H1 (cell line): Measurements from ENCODE around the gene RUSC2. TPM values are rescaled to one million over a fixed set of nuclear protein-coding genes. Genes with fewer than 3 reads are reported as not detected.

Source experiments
- CTCF ChIA-PET: fragments of 300-600 bp; sonication (Branson Sonifier 250); formaldehyde crosslinking; loops from one replicate; lab custom pipeline; 2021; ENCODE audit not compliant: partially characterized antibody; lab: Charles Lee
- POLR2A ChIA-PET: fragments of 300-600 bp; sonication (Branson Sonifier 250); formaldehyde crosslinking; loops from one replicate; lab custom pipeline; 2021; ENCODE audit warnings: inconsistent platforms; ENCODE audit not compliant: partially characterized antibody; lab: Charles Lee
- DNase-seq, 2 experiments: peaks; one replicate each; pipeline versions ENCODE4 v3.0.0 to v3.0.0-alpha.2; 2010 to 2022; ENCODE audit warnings: low spot score in 2 of 2, low read depth in 1 of 2, mixed read lengths in 1 of 2
- FAIRE-seq: peaks from 2 replicates; lab custom pipeline; 2011; peaks lifted over from hg19 to GRCh38; lab: Jason Lieb, UNC
- H2AFZ ChIP-seq: 2 replicates; pipeline ENCODE4 v1.8.1; 2012; ENCODE audit warnings: low read length, inconsistent platforms
- H2AK5ac ChIP-seq: 2 replicates; pipeline ENCODE4 v1.6.1; 2013; ENCODE audit warnings: low read depth, low read length
- H2BK120ac ChIP-seq: replicated peaks from 2 replicates; pipeline ENCODE3; 2013; ENCODE audit warnings: low read depth, low read length, inconsistent platforms
- H2BK12ac ChIP-seq: 2 replicates; pipeline ENCODE4 v1.6.1; 2013; ENCODE audit warnings: low read depth, low read length
- H2BK15ac ChIP-seq: 2 replicates; pipeline ENCODE4 v1.6.1; 2013; ENCODE audit warnings: low read length
- H2BK20ac ChIP-seq: 2 replicates; pipeline ENCODE4 v1.6.1; 2013; ENCODE audit warnings: low read length
- H2BK5ac ChIP-seq: 2 replicates; pipeline ENCODE4 v1.6.1; 2013; ENCODE audit warnings: low read depth, low read length
- H3K14ac ChIP-seq: 2 replicates; pipeline ENCODE4 v1.6.1; 2013; ENCODE audit warnings: inconsistent platforms; ENCODE audit not compliant: insufficient read length
- H3K18ac ChIP-seq: 2 replicates; pipeline ENCODE4 v1.6.1; 2013; ENCODE audit warnings: low read length; ENCODE audit errors: extremely low read depth
- H3K23ac ChIP-seq: 2 replicates; pipeline ENCODE4 v1.6.1; 2013; ENCODE audit warnings: inconsistent platforms; ENCODE audit not compliant: insufficient read length
- H3K23me2 ChIP-seq: 2 replicates; pipeline ENCODE4 v1.6.1; 2013; ENCODE audit warnings: low read depth, low read length
- H3K27ac ChIP-seq: 2 replicates; pipeline ENCODE4 v1.6.1; 2011; ENCODE audit warnings: low read depth, low read length, inconsistent platforms
- H3K27me3 ChIP-seq, 4 experiments: replicated peaks in 1 of 4; 1 replicate in 1 of 4; 2 replicates in 3 of 4; pipeline versions ENCODE4 v1.6.1 to v1.8.1; 2011 to 2013; ENCODE audit warnings: low read length in 3 of 4, mild to moderate bottlenecking in 3 of 4, inconsistent platforms in 2 of 4, mixed read lengths in 2 of 4, moderate library complexity in 1 of 4; ENCODE audit not compliant: control insufficient read depth in 3 of 4, insufficient read depth in 3 of 4; ENCODE audit errors: extremely low read depth in 1 of 4
- H3K36me3 ChIP-seq, 4 experiments: 2 replicates each; pipeline versions ENCODE4 v1.6.1 to v1.8.1; 2011 to 2013; ENCODE audit warnings: mild to moderate bottlenecking in 4 of 4, low read length in 3 of 4, moderate library complexity in 2 of 4, control low read depth in 1 of 4, inconsistent platforms in 1 of 4; ENCODE audit not compliant: insufficient read depth in 4 of 4, control insufficient read depth in 2 of 4
- H3K4ac ChIP-seq: replicated peaks from 2 replicates; pipeline ENCODE3; 2013; ENCODE audit warnings: low read length, low read depth, mixed read lengths, inconsistent platforms; ENCODE audit not compliant: insufficient read length
- H3K4me1 ChIP-seq, 4 experiments: replicated peaks in 1 of 4; 1 replicate in 1 of 4; 2 replicates in 3 of 4; pipeline versions ENCODE4 v1.6.1 to v1.8.1; 2011 to 2013; ENCODE audit warnings: low read length in 3 of 4, inconsistent platforms in 2 of 4, mixed read lengths in 1 of 4; ENCODE audit not compliant: insufficient read depth in 4 of 4, control insufficient read depth in 3 of 4
- H3K4me2 ChIP-seq, 2 experiments: 2 replicates each; pipeline versions ENCODE4 v1.6.1 to v1.8.1; 2011 to 2013; ENCODE audit warnings: low read depth in 2 of 2, low read length in 2 of 2, control low read depth in 1 of 2, inconsistent platforms in 1 of 2, mild to moderate bottlenecking in 1 of 2; ENCODE audit not compliant: insufficient read depth in 1 of 2
- H3K4me3 ChIP-seq, 4 experiments: fragments of 200-600, 300-600 bp in 1 of 4; sonication (generic), shearing (Covaris generic), sonication (Bioruptor Twin) in 1 of 4; 2 replicates each; pipeline versions ENCODE4 v1.5.1 to v1.8.1; 2011 to 2016; ENCODE audit warnings: low read length in 4 of 4, low read depth in 3 of 4, control low read depth in 2 of 4, inconsistent platforms in 2 of 4, mild to moderate bottlenecking in 2 of 4, mixed read lengths in 1 of 4, moderate library complexity in 1 of 4; ENCODE audit not compliant: insufficient read depth in 2 of 4; ENCODE audit errors: extremely low read depth in 1 of 4
- H3K56ac ChIP-seq: replicated peaks from 2 replicates; pipeline ENCODE3; 2013; ENCODE audit warnings: low read depth, mild to moderate bottlenecking, mixed read lengths, low read length, inconsistent platforms; ENCODE audit not compliant: insufficient read length
- H3K79me1 ChIP-seq: 2 replicates; pipeline ENCODE4 v1.6.1; 2013; ENCODE audit warnings: low read depth, low read length, control low read depth
- H3K79me2 ChIP-seq, 2 experiments: 2 replicates each; pipeline versions ENCODE4 v1.6.1 to v1.8.1; 2012 to 2013; ENCODE audit warnings: low read length in 2 of 2, mild to moderate bottlenecking in 2 of 2, inconsistent platforms in 1 of 2; ENCODE audit not compliant: insufficient read depth in 2 of 2, control insufficient read depth in 1 of 2
- H3K9ac ChIP-seq, 4 experiments: replicated peaks in 1 of 4; 1 replicate in 1 of 4; 2 replicates in 3 of 4; pipeline versions ENCODE4 v1.6.1 to v1.8.1; 2011 to 2013; ENCODE audit warnings: low read depth in 3 of 4, low read length in 3 of 4, control low read depth in 2 of 4, mild to moderate bottlenecking in 2 of 4, moderate library complexity in 2 of 4, inconsistent platforms in 1 of 4; ENCODE audit errors: extremely low read depth in 1 of 4
- H3K9me3 ChIP-seq, 2 experiments: 2 replicates each; pipeline versions ENCODE4 v1.6.1 to v1.8.1; 2012 to 2013; ENCODE audit warnings: mild to moderate bottlenecking in 2 of 2, moderate library complexity in 2 of 2, control low read depth in 1 of 2, inconsistent platforms in 1 of 2, low read depth in 1 of 2, low read length in 1 of 2, mixed read lengths in 1 of 2; ENCODE audit not compliant: insufficient read depth in 2 of 2
- H4K20me1 ChIP-seq, 2 experiments: replicated peaks in 1 of 2; 2 replicates each; pipeline versions ENCODE3 to v1.8.1; 2011 to 2013; ENCODE audit warnings: inconsistent platforms in 2 of 2, low read length in 2 of 2, mild to moderate bottlenecking in 1 of 2; ENCODE audit not compliant: insufficient read depth in 2 of 2, control insufficient read depth in 1 of 2
- H4K5ac ChIP-seq: 2 replicates; pipeline ENCODE4 v1.6.1; 2013; ENCODE audit warnings: low read length, low read depth, mixed read lengths, inconsistent platforms; ENCODE audit not compliant: insufficient read length
- H4K8ac ChIP-seq: 2 replicates; pipeline ENCODE4 v1.8.0; 2013; ENCODE audit warnings: mild to moderate bottlenecking, moderate library complexity, low read length, inconsistent platforms; ENCODE audit not compliant: insufficient read depth; ENCODE audit errors: extremely low read depth
- H4K91ac ChIP-seq: replicated peaks from 2 replicates; pipeline ENCODE3; 2013; ENCODE audit warnings: low read length, mixed read lengths, inconsistent platforms; ENCODE audit not compliant: insufficient read length
- ASH2L ChIP-seq: fragments of 200-600, 300-600 bp; sonication (generic); IDR thresholded peaks from one replicate; pipeline ENCODE4 v1.7.1; 2017; ENCODE audit warnings: low read length
- BACH1 ChIP-seq: IDR thresholded peaks from 2 replicates; pipeline ENCODE4 v1.6.1; 2012; ENCODE audit warnings: low read length, improper control_type of control experiment
- CBX5 ChIP-seq: fragments of 300-800, 300-1000 bp; sonication (generic); IDR thresholded peaks from 2 replicates; pipeline ENCODE4 v1.7.1; 2016; ENCODE audit warnings: antibody characterized with exemption, low read length, low read depth
- CHD2 ChIP-seq: IDR thresholded peaks from 2 replicates; pipeline ENCODE4 v1.6.1; 2012; ENCODE audit warnings: low read length, improper control_type of control experiment
- EGR1 ChIP-seq: IDR thresholded peaks from 2 replicates; pipeline ENCODE4 v1.6.1; 2011; ENCODE audit warnings: low read depth, low read length, borderline replicate concordance
- EP300 ChIP-seq, 2 experiments: IDR thresholded peaks; 1 replicate in 1 of 2; 2 replicates in 1 of 2; pipeline ENCODE4 v1.6.1; 2011 to 2012; ENCODE audit warnings: low read depth in 2 of 2, low read length in 2 of 2, mild to moderate bottlenecking in 2 of 2, borderline replicate concordance in 1 of 2, inconsistent platforms in 1 of 2, moderate library complexity in 1 of 2
- FOSL1 ChIP-seq: IDR thresholded peaks from 2 replicates; pipeline ENCODE4 v1.6.1; 2011; ENCODE audit warnings: mild to moderate bottlenecking, low read depth, low read length, moderate library complexity; ENCODE audit not compliant: insufficient read depth
- JUND ChIP-seq: IDR thresholded peaks from 2 replicates; pipeline ENCODE4 v1.6.1; 2011; ENCODE audit warnings: mild to moderate bottlenecking, improper control_type of control experiment, low read length
- KDM4A ChIP-seq: IDR thresholded peaks from one replicate; pipeline ENCODE4 v1.7.1; 2012; ENCODE audit warnings: low read depth, mild to moderate bottlenecking, moderate library complexity, low read length, inconsistent platforms; ENCODE audit not compliant: severe bottlenecking
- NANOG ChIP-seq: IDR thresholded peaks from 2 replicates; pipeline ENCODE4 v1.6.1; 2011; ENCODE audit warnings: low read length, low read depth, mild to moderate bottlenecking, inconsistent platforms; ENCODE audit not compliant: insufficient read depth, poor library complexity, severe bottlenecking
- POLR2AphosphoS5 ChIP-seq: IDR thresholded peaks from 2 replicates; pipeline ENCODE4 v1.6.1; 2011; ENCODE audit warnings: low read depth, low read length
- RXRA ChIP-seq: IDR thresholded peaks from 2 replicates; pipeline ENCODE4 v1.6.1; 2011; ENCODE audit warnings: low read depth, mild to moderate bottlenecking, low read length, moderate library complexity; ENCODE audit not compliant: insufficient read depth
- SP2 ChIP-seq: IDR thresholded peaks from 2 replicates; pipeline ENCODE4 v1.6.1; 2012; ENCODE audit warnings: mild to moderate bottlenecking, low read length, inconsistent platforms
- SUZ12 ChIP-seq: fragments of 200-600 bp; sonication (generic); IDR thresholded peaks from 2 replicates; pipeline ENCODE4 v1.6.1; 2012; ENCODE audit warnings: mild to moderate bottlenecking, inconsistent platforms, low read length, moderate library complexity, mixed read lengths
- WGBS, 2 experiments: shearing (Covaris generic) in 1 of 2; methylation state at CpG; one replicate each; pipeline versions ENCODE4 v1.1.6 to v1.1.7; 2013 to 2015; ENCODE audit warnings: low lambda C conversion rate in 2 of 2, mixed read lengths in 2 of 2, inconsistent platforms in 1 of 2, low coverage in 1 of 2, missing lambda C conversion rate in 1 of 2; ENCODE audit not compliant: insufficient replicate concordance in 2 of 2, insufficient coverage in 1 of 2, insufficient read length in 1 of 2; ENCODE audit errors: extremely low coverage in 1 of 2, missing lambda C conversion rate in 1 of 2; 5-methylcytosine and 5-hydroxymethylcytosine counted together
- polyA plus RNA-seq, 7 experiments: library from polyadenylated mRNA; depleted of rRNA in 3 of 7; stranded (reverse) in 5 of 7; unstranded in 2 of 7; fragments of >200 nt in 5 of 7; fragments of 200-250 nt in 2 of 7; gene quantifications; 1 replicate in 5 of 7; 2 replicates in 1 of 7; 4 replicates in 1 of 7; pipeline versions ENCODE4 v1.2.1 to v1.2.3, GENCODE V29; 2011 to 2013; ENCODE audit warnings: missing spikeins in 2 of 7, mixed read lengths in 2 of 7
- total RNA-seq: library from RNA; stranded (reverse); fragmentation: NEBNext Ultra II Directional; extraction: Animal tissue kit (Norgen Biotek cat#: 25700); gene quantifications from 2 replicates; pipeline ENCODE4 v1.2.1, GENCODE V29; 2021

Gene RUSC2
- total and polyA plus RNA-seq, 2 of the 8 experiments (the other 6 are each of a cell fraction or from before 2014, with no cell fraction given) = 4.2 to 7.9 TPM

DNA sequence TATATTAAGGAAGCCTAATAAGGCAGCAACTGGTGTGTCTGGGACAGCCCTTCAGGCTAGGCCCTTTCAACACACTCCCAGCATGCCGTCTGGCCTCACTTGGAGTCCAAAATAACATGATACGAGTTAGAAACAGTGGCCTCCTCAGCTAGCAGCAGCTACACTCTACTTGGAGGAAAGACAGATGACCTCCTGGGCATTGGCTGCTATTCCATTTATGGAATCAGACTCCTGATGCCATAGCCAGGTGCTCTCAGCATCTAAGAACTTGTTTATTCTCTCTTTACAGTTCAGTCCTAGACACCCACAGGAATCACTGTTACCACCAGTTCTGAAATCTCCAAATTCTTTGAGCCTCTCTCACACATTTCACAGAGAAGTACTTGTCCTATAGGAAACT lies 31.8 kb downstream of the RUSC2 start:
- WGBS, 2 experiments = 88% methylated on average over 2 of the region's 2 CpGs; no CpG with 5 or more reads in 1 of the 2 experiments
- Histone ChIP-seq H3K9ac (no peak overlapping the region), H4K8ac (no peak overlapping the region), H3K79me2 (no peaks in the 10 kb centered on the region), H3K36me3 (no peaks in the 10 kb centered on the region), H4K5ac (no peak overlapping the region), H3K4me2 (no peak overlapping the region), H2BK120ac (no peak overlapping the region), H3K18ac (no peak overlapping the region), H3K9me3 (no peaks in the 10 kb centered on the region), H3K79me1 (no peaks in the 10 kb centered on the region), H3K23ac (no peak overlapping the region), H2BK20ac (no peak overlapping the region), H3K4ac (no peak overlapping the region), H3K14ac (no peak overlapping the region), H3K27ac (no peak overlapping the region), H3K4me1 (peaks cover 0 to 26% (median 8%) of the 10 kb centered on the region in 4 experiments; a peak in 6 of 7 replicates), H3K4me3 (no peak overlapping the region), H2BK15ac (no peak overlapping the region), H2AK5ac (no peak overlapping the region), H4K20me1 (no peaks in the 10 kb centered on the region), H2BK5ac (no peak overlapping the region), H2AFZ (no peak overlapping the region), H3K23me2 (no peaks in the 10 kb centered on the region), H3K27me3 (no peaks in the 10 kb centered on the region), H3K56ac (no peak overlapping the region), H4K91ac (no peak overlapping the region), H2BK12ac (no peak overlapping the region)
- DNase-seq (no peak), FAIRE-seq (no peak)
- POLR2A ChIA-PET = interaction anchor here (1.5 to 1.7 kb wide), 2 partner anchors 17 to 32 kb away, joined by 4 read pairs; partner anchors contain the start of gene RUSC2
- CTCF ChIA-PET = interaction anchor here (0.7 to 9.7 kb wide), 26 partner anchors 8 to 404 kb away, joined by 3 to 114 read pairs (median 5); partner anchors contain the start of gene RUSC2
- TF ChIP-seq POLR2AphosphoS5 (no peak), BACH1 (no peak), EGR1 (no peak), CHD2 (no peak), NANOG (no peak), ASH2L (no peak), SUZ12 (no peak), RXRA (no peak), EP300 (IDR thresholded peaks at IDR 0.05; ENCODE audit: borderline replicate concordance in 1 of 2, low read depth in 2 of 2, low read length in 2 of 2) (no peak), JUND (no peak), CBX5 (no peak), KDM4A (no peak), SP2 (no peak), FOSL1 (no peak)
